Stimulated activated naive CD4-positive, alpha-beta T cell (primary cell): ENCODE results near the gene NCAPH2.
A peak's percentile ranks its signal among the peaks of the same experiment; 100 is the strongest.

Source experiments
- DNase-seq, 6 experiments: peaks; one replicate each; lab custom pipeline; 2025; lab: John Stamatoyannopoulos, UW

Gene NCAPH2

GRCh38 chr22:50490531-50491308 lies 17.3 kb upstream of the NCAPH2 start:
- DNase-seq: no peak

DNA sequence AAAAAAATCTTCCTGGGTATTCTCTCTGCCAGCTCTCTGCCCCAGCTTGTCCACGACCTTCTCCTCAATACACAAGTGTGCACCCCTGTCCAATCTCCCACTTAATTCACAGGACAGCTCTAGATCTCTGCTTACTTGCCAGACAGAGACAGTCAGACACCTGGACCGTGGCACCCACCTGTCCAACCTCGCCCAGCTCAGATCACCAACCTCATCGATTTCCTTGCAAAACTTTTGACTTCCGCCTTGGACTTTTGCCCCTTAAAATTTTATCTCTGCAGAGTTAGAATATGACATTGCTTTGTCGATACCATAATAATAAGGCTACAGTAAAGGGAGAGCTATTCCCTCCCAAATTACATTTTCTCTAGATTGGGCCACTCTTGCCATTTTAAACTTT lies 10.9 kb upstream of the NCAPH2 start:
- no peak for DNase-seq

- DNase-seq: peak; percentile 33 to 78 (median 56)
Observed at GRCh38 chr22:50498322-50498890, 9.6 kb upstream of the NCAPH2 start.

GRCh38 chr22:50500452-50500851 lies 7.6 kb upstream of the NCAPH2 start:
- DNase-seq: no peak

- DNase-seq: no peak
Observed at GRCh38 chr22:50502096-50502495, 5.9 kb upstream of the NCAPH2 start.

- no peak for DNase-seq
Observed at GRCh38 chr22:50502628-50503474, 5.2 kb upstream of the NCAPH2 start.

GRCh38 chr22:50503475-50504145 lies 4.4 kb upstream of the NCAPH2 start:
- no peak for DNase-seq

DNA sequence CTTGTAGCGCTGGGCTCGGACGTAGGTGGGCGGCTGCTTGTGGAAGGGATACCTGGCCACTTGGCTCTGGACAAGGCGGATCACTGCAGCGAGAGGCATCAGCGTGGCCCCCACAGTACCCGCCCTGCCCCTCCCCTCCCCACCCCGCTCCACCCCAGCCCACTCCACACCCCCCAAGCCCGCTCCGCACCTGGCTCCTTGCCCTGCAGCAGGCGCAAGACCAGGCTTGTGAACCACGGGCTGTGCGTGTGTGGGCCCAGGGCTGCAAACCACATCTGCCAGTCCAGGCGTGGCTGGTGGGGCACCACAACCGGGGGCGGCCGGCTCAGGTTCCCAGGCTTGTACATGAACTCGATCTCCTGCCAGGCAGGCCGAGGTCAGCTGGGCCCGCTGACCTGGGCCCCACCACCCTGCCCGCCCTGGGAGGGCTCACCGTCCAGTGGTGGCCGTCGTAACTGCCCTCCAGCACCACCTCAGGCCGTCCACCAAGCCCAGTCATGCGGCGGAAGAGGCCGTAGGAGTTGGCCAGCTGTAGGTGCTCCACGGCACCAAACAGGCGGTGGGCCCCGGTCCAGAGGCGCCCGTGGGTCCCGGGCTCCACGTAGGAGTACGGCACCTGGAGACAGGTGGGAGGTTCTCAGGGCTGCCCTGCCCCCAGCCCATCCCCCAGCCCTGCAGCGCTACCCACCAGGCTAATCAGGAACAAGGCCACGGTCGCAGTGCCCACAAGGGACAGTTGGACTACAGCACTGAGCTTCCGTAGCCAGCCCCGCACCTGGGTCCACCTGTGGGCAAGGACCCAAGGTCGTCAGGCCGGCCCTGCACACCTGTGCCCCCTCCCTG lies 3.4 kb upstream of the NCAPH2 start:
- DNase-seq: no peak

DNA sequence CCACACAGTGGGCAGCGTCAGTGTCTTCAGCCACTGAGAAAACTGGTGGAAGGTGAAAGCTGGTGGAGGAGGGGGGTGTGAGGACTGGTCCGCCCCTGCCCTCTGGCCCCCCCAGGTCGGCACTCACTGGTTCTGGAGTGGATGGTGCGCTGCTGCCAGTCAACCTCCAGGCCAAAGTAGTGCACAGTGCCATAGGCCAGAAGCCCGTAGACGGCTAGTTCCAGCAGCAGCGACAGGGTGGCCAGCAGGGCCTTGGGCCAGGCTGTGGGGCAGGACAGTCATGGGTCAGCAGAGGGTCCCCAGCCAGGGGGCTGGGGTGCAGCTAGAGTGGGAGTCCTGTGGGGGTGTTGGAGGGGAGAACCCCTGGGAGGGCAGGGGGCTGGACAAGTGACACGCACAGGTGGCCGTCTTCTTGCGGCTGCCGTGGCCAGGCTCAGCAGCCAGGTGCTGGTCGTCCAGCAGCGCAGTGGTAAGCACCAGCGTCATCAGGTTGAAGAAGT lies 2.7 kb upstream of the NCAPH2 start:
- DNase-seq: no peak

- no peak for DNase-seq
Observed at GRCh38 chr22:50505776-50506610, 2.0 kb upstream of the NCAPH2 start.

GRCh38 chr22:50506611-50507420 lies 1.2 kb upstream of the NCAPH2 start:
- no peak for DNase-seq

- peak in 4 of 6 experiments; percentile 100 for DNase-seq
Observed at GRCh38 chr22:50507421-50507990, 518 bp upstream of the NCAPH2 start, which contains the start of gene LMF2. Gene LMF2, minus strand, starts transcription at chr22:50507702. Its CDS starts 27 bp downstream, at chr22:50507675.

GRCh38 chr22:50508897-50509296 lies 873 bp downstream of the NCAPH2 start:
- no peak for DNase-seq

DNA sequence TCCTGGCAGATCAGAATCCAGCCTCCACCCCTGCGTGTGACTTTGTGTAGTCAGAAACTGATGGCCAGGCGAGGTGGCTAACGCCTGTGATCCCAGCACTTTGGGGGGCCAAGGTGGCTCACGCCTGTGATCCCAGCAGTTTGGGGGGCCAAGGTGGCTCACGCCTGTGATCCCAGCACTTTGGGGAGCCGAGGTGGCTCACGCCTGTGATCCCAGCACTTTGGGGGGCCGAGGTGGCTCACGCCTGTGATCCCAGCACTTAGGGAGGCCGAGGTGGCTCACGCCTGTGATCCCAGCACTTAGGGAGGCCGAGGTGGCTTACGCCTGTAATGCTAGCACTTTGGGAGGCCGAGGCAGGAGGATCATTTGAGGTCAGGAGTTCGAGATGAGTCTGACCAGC lies 5.2 kb downstream of the NCAPH2 start:
- no peak for DNase-seq

DNA sequence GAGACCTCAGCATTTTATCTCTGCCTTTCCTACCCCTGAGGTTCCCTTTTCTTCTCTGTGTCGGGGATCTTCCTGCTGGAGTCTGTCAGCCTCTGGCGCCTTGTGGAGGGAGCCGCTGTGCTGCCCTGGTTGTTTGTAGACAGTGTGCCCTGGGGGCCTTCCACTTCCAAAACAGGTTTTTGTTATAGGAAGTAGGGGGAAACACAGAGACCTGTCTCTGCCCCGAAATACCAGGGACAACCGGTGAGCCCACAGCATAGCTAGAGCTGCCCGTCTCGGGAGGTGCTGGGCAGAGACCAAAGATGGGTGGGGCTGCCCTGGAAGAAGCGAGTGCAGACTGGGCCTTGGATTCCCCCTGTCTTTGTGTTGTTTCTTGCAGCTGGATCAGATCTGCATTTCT lies 8.0 kb downstream of the NCAPH2 start:
- DNase-seq: no peak

- no peak for DNase-seq
Observed at GRCh38 chr22:50516891-50517290, 8.9 kb downstream of the NCAPH2 start.

GRCh38 chr22:50517495-50518260 lies 9.7 kb downstream of the NCAPH2 start:
- DNase-seq: no peak

DNA sequence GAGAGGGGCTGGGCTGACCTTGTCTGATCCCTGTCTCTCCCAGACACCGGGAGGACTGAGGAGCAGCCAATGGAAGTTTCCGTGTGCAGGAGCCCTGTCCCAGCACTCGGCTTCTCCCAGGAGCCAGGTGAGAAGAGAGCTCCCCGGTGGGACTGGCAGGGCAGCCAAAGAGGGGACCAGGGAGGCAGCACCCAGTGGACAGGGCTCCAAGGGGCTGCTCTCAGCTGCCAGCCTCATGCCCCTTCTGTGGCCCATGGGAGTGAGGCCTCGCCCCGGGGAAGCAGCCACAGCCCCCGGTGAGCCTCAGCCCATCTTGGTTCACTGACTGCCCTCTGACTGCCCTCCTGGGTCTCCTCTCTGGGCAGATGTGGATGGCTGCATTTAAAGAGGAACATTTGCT lies 10.6 kb downstream of the NCAPH2 start:
- no peak for DNase-seq
